Gastroesophageal sphincter (tissue), 4 donors: ENCODE results near the gene STMN3. TPM values are rescaled to one million over a fixed set of nuclear protein-coding genes. Genes with fewer than 3 reads are reported as not detected.

Source experiments
- ATAC-seq: fragments of 150-250 bp; one replicate; pipeline ENCODE4 v1.9.1; 2016; ENCODE audit warnings: mild to moderate bottlenecking, moderate library complexity
- H3K27ac ChIP-seq, 4 donors: fragments of 200-600 bp; sonication (generic) in 3 of 4; 1 replicate in 3 of 4; 2 replicates in 1 of 4; pipeline ENCODE4 v1.5.1; 2016 to 2019
- H3K27me3 ChIP-seq: fragments of 200-600 bp; sonication (generic); one replicate; pipeline ENCODE4 v1.5.1; 2019
- H3K36me3 ChIP-seq, 2 donors: fragments of 200-600 bp; sonication (generic); one replicate each; pipeline ENCODE4 v1.5.1; 2019; ENCODE audit warnings: control low read depth in 1 of 2
- H3K4me1 ChIP-seq, 3 donors: fragments of 200-600 bp; sonication (generic); 1 replicate in 2 of 3; 2 replicates in 1 of 3; pipeline ENCODE4 v1.5.1; 2016 to 2019; ENCODE audit warnings: control low read depth in 2 of 3
- H3K4me3 ChIP-seq, 2 donors: fragments of 200-600 bp; sonication (generic); one replicate each; pipeline ENCODE4 v1.5.1; 2019; ENCODE audit warnings: mild to moderate bottlenecking in 1 of 2, moderate library complexity in 1 of 2
- H3K9me3 ChIP-seq, 3 donors: fragments of 200-600 bp; sonication (generic); one replicate each; pipeline ENCODE4 v1.5.1; 2017 to 2019; ENCODE audit warnings: control low read depth in 2 of 3
- EP300 ChIP-seq: sonication (generic); formaldehyde crosslinking; IDR thresholded peaks from one replicate; pipeline ENCODE4 v1.6.1; 2017; ENCODE audit warnings: antibody characterized with exemption, mild to moderate bottlenecking
- POLR2A ChIP-seq, 2 donors: fragments of 450-650 bp; IDR thresholded peaks; one replicate each; pipeline ENCODE4 v1.6.1; 2017; ENCODE audit warnings: antibody characterized with exemption in 2 of 2, mild to moderate bottlenecking in 2 of 2, moderate library complexity in 1 of 2
- POLR2AphosphoS5 ChIP-seq: sonication (generic); formaldehyde crosslinking; IDR thresholded peaks from one replicate; pipeline ENCODE4 v1.6.1; 2017; ENCODE audit warnings: antibody characterized with exemption
- WGBS, 2 donors: methylation state at CpG; one replicate each; pipeline ENCODE4 v1.1.5; 2018; ENCODE audit warnings: low coverage in 1 of 2; 5-methylcytosine and 5-hydroxymethylcytosine counted together
- total RNA-seq, 4 donors: library from RNA; depleted of rRNA; stranded (reverse); fragments of >200 nt; gene quantifications; one replicate each; pipeline ENCODE4 v1.1.0, GENCODE V29; 2016
- TF ChIP-seq, protein P1 (sequence below), 4 experiments: fragments of 200-600 bp in 2 of 4; fragments of 450-650 bp in 2 of 4; sonication (generic) in 1 of 4; IDR thresholded peaks; one replicate each; pipeline ENCODE4 v1.5.1; 2017 to 2019; ENCODE audit warnings: antibody characterized with exemption in 4 of 4, mild to moderate bottlenecking in 2 of 4, moderate library complexity in 2 of 4

STMN3 gene
- total RNA-seq, 4 donors from 2014 or later, result 13.7 to 31.6 (median 17.0) TPM

DNA sequence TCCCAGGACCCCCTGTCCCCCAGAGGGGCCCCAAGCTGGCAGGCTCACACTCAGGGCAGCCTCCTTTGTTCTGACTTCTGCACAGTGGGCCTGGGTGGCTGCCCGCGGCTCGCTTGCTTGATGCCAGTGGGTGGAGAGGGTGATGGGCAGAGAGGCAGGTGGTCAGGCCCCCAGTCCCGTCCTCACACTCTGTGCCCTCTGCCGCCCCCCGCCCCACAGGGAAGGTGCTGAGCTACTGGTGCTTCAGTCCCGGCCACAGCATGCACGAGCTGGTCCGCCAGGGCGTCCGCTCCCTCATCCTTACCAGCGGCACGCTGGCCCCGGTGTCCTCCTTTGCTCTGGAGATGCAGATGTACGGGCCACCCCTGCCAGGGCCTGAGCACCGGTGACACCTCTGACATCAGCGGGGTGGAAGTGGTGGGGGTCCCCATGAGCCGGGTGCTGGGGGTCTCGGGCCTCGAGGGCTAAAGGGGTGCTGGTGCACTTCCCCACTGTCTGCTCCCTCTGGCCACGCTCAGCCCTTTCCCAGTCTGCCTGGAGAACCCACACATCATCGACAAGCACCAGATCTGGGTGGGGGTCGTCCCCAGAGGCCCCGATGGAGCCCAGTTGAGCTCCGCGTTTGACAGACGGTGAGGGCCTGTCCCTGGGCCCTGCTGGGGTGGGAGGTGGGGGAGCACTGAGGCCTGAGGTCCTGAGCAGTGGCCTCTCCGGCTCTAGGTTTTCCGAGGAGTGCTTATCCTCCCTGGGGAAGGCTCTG is 34.4 kb upstream of the STMN3 start:
- no peak for ATAC-seq
- no CpG with 5 or more reads among the region's 29 CpGs for WGBS, 2 donors
- TF ChIP-seq, protein P1, sequence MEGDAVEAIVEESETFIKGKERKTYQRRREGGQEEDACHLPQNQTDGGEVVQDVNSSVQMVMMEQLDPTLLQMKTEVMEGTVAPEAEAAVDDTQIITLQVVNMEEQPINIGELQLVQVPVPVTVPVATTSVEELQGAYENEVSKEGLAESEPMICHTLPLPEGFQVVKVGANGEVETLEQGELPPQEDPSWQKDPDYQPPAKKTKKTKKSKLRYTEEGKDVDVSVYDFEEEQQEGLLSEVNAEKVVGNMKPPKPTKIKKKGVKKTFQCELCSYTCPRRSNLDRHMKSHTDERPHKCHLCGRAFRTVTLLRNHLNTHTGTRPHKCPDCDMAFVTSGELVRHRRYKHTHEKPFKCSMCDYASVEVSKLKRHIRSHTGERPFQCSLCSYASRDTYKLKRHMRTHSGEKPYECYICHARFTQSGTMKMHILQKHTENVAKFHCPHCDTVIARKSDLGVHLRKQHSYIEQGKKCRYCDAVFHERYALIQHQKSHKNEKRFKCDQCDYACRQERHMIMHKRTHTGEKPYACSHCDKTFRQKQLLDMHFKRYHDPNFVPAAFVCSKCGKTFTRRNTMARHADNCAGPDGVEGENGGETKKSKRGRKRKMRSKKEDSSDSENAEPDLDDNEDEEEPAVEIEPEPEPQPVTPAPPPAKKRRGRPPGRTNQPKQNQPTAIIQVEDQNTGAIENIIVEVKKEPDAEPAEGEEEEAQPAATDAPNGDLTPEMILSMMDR (IDR thresholded peaks at IDR 0.05), result no peak
- no peak for TF ChIP-seq POLR2AphosphoS5
- TF ChIP-seq POLR2A (IDR thresholded peaks at IDR 0.05), result no peak
- no peak for TF ChIP-seq EP300
- no peaks in the 10 kb centered on the region for H3K9me3 ChIP-seq
- no peak overlapping the region for H3K4me3 ChIP-seq
- H3K27ac ChIP-seq, result peak overlapping the region in 3 of 4 donors; percentile 77 to 86 (median 78)
- no peaks in the 10 kb centered on the region for H3K27me3 ChIP-seq
- peaks cover 0 to 57% (median 36%) of the 10 kb centered on the region in 3 donors for H3K4me1 ChIP-seq
- peaks cover 0 to 6% of the 10 kb centered on the region in 2 donors for H3K36me3 ChIP-seq

DNA sequence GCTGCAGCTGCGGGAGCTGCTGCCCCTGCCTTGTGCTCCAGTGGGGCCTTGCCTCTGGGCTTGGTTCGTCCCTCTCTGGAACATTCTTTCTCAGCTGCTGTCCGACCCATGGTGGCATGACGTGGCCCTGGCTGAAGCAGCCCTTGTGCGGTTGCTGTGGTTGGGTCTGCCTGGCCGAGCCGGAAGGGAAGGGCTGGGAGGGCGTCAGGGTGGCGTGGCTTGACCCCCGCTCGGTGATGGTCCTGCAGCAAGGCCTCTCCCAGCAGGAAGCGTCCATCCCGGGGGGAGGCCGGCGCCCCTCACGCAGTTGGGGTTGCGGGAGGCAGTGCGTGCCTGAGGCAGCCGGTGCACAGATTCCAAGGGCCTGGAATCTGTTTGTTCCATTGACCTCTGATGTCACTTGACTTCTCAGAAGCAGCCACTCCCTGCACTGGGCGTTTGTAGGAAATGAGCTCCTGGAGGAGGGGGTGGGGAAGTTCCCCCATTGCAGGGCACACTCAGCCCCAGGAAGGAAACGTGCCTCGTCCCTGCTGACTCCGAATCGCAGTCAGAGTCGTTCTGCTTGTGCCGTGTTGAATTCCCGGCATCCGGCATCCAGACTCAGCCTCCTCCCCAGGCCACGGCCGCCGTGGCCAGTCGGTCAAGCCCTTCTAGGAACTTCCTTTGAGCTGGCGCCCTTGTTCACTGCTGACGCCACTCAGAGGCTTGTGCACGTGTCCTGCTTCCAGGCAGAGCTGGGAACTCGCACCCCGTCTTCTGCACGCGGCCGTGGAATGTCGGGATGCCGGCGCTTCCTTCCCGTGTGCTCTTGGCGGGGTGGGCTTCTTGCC is 33.5 kb upstream of the STMN3 start:
- WGBS, 2 donors, result 0% methylated on average over 9 of the region's 45 CpGs; no CpG with 5 or more reads in 1 of the 2 donors
- Histone ChIP-seq H3K4me1 (peaks cover 0 to 65% (median 42%) of the 10 kb centered on the region in 3 donors), H3K27ac (peak overlapping the region; percentile 14 to 86 (median 78)), H3K4me3 (peak overlapping the region in 1 of 2 donors; percentile 20), H3K36me3 (peaks cover 0 to 2% of the 10 kb centered on the region in 2 donors), H3K9me3 (no peaks in the 10 kb centered on the region), H3K27me3 (no peaks in the 10 kb centered on the region)
- TF ChIP-seq EP300 (peak; percentile 7), POLR2AphosphoS5 (peak; percentile 70), POLR2A (IDR thresholded peaks at IDR 0.05) (no peak)
- TF ChIP-seq, protein P1 (IDR thresholded peaks at IDR 0.05), result no peak
- ATAC-seq, result peak; percentile 73

DNA sequence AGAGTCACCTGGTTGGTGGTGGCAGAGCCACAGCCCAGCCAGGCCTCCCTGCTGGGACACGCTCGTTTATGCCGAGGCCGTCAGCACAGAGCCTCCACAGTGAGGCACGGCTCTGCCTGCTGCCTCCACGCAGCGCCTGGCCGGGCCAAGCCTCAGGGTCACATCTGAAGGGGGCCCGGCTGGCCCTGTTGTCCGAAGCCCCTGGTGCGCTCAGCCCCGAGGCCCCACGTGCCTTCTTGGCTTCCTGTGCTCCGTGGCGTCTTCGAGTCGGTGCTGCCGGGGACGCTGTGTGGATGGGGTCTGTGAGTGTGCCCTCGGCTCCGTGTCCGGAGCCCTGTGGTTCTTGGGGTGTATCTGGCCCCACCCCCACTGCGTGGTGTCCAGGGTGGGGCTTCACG is 32.9 kb upstream of the STMN3 start:
- 100% methylated on average over 1 of the region's 24 CpGs; no CpG with 5 or more reads in 1 of the 2 donors for WGBS, 2 donors
- no peak for ATAC-seq
- no peaks in the 10 kb centered on the region for H3K27me3 ChIP-seq
- no peaks in the 10 kb centered on the region for H3K9me3 ChIP-seq
- TF ChIP-seq POLR2A (IDR thresholded peaks at IDR 0.05), result no peak
- TF ChIP-seq, protein P1 (IDR thresholded peaks at IDR 0.05), result no peak
- TF ChIP-seq EP300, result no peak
- no peak for TF ChIP-seq POLR2AphosphoS5
- H3K4me3 ChIP-seq, result peak overlapping the region in 1 of 2 donors; percentile 20
- H3K4me1 ChIP-seq, result peaks cover 0 to 69% (median 45%) of the 10 kb centered on the region in 3 donors
- H3K27ac ChIP-seq, result peak overlapping the region; percentile 14 to 86 (median 78)
- no peaks in the 10 kb centered on the region for H3K36me3 ChIP-seq

DNA sequence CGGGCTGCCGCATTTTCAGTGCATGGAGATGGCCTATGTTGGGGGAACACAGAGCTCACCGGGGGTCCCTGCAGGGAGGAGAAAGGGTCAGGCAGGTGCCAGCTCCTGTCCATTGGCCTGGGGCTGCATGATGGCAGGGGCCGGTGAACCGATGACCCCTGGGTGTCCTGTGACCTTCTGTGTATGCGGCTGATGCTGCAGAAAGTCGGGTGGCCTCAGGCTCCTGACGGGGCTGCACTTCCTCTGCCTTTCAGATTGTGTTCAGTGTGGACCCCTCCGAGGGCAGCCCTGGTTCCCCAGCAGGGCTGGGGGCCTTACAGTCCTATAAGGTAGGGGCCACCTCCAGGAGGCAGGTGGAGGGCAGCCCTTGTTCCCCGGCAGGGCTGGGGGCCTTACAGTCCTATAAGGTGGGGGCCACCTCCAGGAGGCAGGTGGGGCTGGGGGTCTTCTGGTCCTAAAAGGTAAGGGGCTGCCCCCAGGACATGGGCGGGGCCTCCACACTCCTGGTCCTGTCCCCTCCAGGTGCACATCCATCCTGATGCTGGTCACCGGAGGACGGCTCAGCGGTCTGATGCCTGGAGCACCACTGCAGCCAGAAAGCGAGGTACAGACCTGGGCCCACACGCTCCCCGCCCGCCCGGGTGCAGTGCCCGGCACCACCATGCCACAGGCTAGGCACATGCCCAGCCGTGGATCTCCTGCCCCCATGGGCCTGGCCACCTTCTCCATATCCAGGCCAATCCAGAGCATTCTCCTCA is 32.2 kb upstream of the STMN3 start:
- no peak for TF ChIP-seq POLR2AphosphoS5
- TF ChIP-seq POLR2A (IDR thresholded peaks at IDR 0.05), result no peak
- TF ChIP-seq, protein P1 (IDR thresholded peaks at IDR 0.05), result no peak
- TF ChIP-seq EP300, result no peak
- H3K4me3 ChIP-seq, result no peak overlapping the region
- no peaks in the 10 kb centered on the region for H3K27me3 ChIP-seq
- no peaks in the 10 kb centered on the region for H3K9me3 ChIP-seq
- peak overlapping the region in 3 of 4 donors; percentile 77 to 86 (median 78) for H3K27ac ChIP-seq
- peaks cover 0 to 5% of the 10 kb centered on the region in 2 donors for H3K36me3 ChIP-seq
- peaks cover 0 to 69% (median 45%) of the 10 kb centered on the region in 3 donors for H3K4me1 ChIP-seq
- no CpG with 5 or more reads among the region's 21 CpGs for WGBS, 2 donors
- no peak for ATAC-seq
